Measurements from ENCODE around the gene EOGT. TPM values are rescaled to one million over a fixed set of nuclear protein-coding genes. Genes with fewer than 3 reads are reported as not detected.

The EOGT gene
- 16.8 and 21.0 TPM in 2 replicates for total RNA-seq (2022)
- Bru-seq, nascent RNA = percentile 67 among the genes with signal in this experiment
- percentile 66 among the genes with signal in this experiment for BruChase-seq, experiment 1, labeled RNA remaining after a 6-hour chase
- BruChase-seq, experiment 2, labeled RNA remaining after a 2-hour chase = percentile 64 among the genes with signal in this experiment
- long read RNA-seq, full-length matches to known transcripts = 3 of 6 reads
- long read RNA-seq, partial matches to known transcripts = 2 of 6 reads
- long read RNA-seq, other reads (novel, unspliced or antisense) = 1 of 6 reads

DNA sequence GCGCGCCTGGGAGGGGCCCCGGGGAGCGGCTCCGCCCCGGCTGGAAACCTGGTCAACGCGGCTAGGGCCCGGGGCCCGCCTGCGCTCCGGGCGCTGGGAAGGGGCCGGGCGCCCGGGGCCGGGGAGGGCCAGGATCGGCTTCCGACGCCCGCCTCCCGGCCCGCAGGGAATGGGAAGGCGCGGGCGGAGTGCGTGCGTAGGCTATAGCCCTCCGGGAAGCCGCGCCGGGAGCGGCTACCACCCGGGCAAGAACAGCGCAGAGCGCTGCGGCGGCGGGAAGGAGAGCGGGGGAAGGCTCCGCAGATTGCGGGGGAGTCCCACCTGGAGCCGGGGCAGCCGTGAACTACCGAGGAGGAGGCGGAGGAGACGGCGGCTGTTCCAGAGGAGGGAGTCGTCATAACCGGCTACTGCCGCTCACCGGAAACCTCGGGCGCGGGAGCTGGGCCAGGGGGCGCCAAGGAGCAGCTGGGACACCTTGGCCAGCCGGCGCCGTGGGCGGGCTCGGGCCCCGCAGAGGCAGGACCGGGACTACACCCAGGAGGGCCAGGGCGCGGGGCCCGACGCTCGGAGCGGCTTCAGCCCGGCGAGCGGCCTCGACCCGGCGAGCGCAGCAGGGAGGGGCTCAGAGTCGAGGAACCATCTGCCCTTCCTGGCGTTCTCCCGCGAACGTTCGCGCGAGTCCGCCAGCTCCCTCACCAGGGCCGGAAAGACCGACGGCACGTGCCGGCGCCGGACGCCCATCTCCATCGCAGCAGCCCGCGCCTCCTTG is at the start of gene EOGT:
EOGT (minus strand) TSS at position 432 of the 769 bp plus-strand sequence. CDS start 3,838 bp downstream, outside the sequence.
- CTCF ChIA-PET = interaction anchor here (0.7 to 0.8 kb wide), 3 partner anchors 8 to 310 kb away, joined by 3 to 5 read pairs (median 3); no protein-coding TSS in a partner anchor
- Mint-ChIP-seq H3K27ac (ENCODE audit: unreplicated experiment) (peak within 1 kb of the TSS; percentile 63), H3K4me3 (ENCODE audit: low read depth, unreplicated experiment) (peak within 1 kb of the TSS; percentile 80), H3K27me3 (ENCODE audit: unreplicated experiment) (no peaks in the 10 kb centered on the region), H3K4me1 (ENCODE audit: low read depth, unreplicated experiment) (peaks cover 21% of the 10 kb centered on the region), H3K9me3 (ENCODE audit: low read depth, unreplicated experiment) (no peaks in the 10 kb centered on the region), H3K36me3 (ENCODE audit: insufficient read depth, unreplicated experiment) (peaks cover 31% of the 10 kb centered on the region)
- peak; percentile 96 for DNase-seq
- no TSS peak for BruUV-seq (replicated peaks)
- TF ChIP-seq, protein P1, sequence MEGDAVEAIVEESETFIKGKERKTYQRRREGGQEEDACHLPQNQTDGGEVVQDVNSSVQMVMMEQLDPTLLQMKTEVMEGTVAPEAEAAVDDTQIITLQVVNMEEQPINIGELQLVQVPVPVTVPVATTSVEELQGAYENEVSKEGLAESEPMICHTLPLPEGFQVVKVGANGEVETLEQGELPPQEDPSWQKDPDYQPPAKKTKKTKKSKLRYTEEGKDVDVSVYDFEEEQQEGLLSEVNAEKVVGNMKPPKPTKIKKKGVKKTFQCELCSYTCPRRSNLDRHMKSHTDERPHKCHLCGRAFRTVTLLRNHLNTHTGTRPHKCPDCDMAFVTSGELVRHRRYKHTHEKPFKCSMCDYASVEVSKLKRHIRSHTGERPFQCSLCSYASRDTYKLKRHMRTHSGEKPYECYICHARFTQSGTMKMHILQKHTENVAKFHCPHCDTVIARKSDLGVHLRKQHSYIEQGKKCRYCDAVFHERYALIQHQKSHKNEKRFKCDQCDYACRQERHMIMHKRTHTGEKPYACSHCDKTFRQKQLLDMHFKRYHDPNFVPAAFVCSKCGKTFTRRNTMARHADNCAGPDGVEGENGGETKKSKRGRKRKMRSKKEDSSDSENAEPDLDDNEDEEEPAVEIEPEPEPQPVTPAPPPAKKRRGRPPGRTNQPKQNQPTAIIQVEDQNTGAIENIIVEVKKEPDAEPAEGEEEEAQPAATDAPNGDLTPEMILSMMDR (IDR thresholded peaks at IDR 0.05; ENCODE audit: unreplicated experiment) = peak; percentile 54
- intact Hi-C loops (cut with micrococcal nuclease; ENCODE audit: unreplicated experiment) = no loop called here

DNA sequence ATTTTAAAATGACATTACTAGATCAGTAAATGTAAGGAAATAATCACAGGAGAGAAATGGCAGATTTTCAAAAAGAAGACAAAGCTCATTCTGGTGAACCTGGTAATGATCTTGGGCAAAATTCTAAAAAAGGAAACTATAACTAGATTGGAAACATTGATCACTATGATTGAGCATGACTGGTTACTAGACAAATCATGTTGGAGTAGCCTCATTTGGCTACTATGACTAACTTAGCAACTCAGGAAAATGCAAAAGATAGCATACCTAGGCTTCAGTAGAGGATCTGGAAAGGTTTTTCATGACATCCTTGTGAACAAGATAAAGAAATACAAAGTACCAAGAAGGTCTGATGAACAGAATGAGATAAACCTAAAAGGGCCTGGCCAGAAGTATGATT is 46.2 kb upstream of the EOGT start:
- Mint-ChIP-seq H3K9me3 (ENCODE audit: low read depth, unreplicated experiment) (no peaks in the 10 kb centered on the region), H3K4me3 (ENCODE audit: low read depth, unreplicated experiment) (no peak overlapping the region), H3K27ac (ENCODE audit: unreplicated experiment) (no peak overlapping the region), H3K27me3 (ENCODE audit: unreplicated experiment) (no peaks in the 10 kb centered on the region), H3K4me1 (ENCODE audit: low read depth, unreplicated experiment) (no peaks in the 10 kb centered on the region), H3K36me3 (ENCODE audit: insufficient read depth, unreplicated experiment) (peaks cover 13% of the 10 kb centered on the region)
- no TSS peak for BruUV-seq (replicated peaks)
- TF ChIP-seq, protein P1 (IDR thresholded peaks at IDR 0.05; ENCODE audit: unreplicated experiment) = no peak
- CTCF ChIA-PET = no interaction called here
- no peak for DNase-seq
- intact Hi-C loops (cut with micrococcal nuclease; ENCODE audit: unreplicated experiment) = no loop called here

DNA sequence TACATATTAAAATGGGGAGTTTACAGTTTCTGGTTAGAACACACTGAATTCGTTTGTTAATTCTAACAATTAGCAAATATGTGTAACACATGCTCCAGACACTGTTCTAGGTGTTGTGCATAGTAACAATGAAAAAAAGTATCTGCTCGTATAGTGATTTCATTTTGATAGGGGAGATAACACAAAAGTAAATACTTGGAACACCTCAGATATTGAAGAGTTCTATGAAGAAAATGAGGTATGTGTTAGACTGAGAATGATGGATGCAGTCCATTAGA is 45.4 kb upstream of the EOGT start:
- H3K27me3 Mint-ChIP-seq (ENCODE audit: unreplicated experiment) = no peaks in the 10 kb centered on the region
- CTCF ChIA-PET = no interaction called here
- no peak overlapping the region for H3K4me3 Mint-ChIP-seq (ENCODE audit: low read depth, unreplicated experiment)
- no peaks in the 10 kb centered on the region for H3K4me1 Mint-ChIP-seq (ENCODE audit: low read depth, unreplicated experiment)
- DNase-seq = no peak
- no peak overlapping the region for H3K27ac Mint-ChIP-seq (ENCODE audit: unreplicated experiment)
- TF ChIP-seq, protein P1 (IDR thresholded peaks at IDR 0.05; ENCODE audit: unreplicated experiment) = no peak
- BruUV-seq (replicated peaks) = no TSS peak
- peaks cover 13% of the 10 kb centered on the region for H3K36me3 Mint-ChIP-seq (ENCODE audit: insufficient read depth, unreplicated experiment)
- intact Hi-C loops (cut with micrococcal nuclease; ENCODE audit: unreplicated experiment) = no loop called here
- H3K9me3 Mint-ChIP-seq (ENCODE audit: low read depth, unreplicated experiment) = no peaks in the 10 kb centered on the region

DNA sequence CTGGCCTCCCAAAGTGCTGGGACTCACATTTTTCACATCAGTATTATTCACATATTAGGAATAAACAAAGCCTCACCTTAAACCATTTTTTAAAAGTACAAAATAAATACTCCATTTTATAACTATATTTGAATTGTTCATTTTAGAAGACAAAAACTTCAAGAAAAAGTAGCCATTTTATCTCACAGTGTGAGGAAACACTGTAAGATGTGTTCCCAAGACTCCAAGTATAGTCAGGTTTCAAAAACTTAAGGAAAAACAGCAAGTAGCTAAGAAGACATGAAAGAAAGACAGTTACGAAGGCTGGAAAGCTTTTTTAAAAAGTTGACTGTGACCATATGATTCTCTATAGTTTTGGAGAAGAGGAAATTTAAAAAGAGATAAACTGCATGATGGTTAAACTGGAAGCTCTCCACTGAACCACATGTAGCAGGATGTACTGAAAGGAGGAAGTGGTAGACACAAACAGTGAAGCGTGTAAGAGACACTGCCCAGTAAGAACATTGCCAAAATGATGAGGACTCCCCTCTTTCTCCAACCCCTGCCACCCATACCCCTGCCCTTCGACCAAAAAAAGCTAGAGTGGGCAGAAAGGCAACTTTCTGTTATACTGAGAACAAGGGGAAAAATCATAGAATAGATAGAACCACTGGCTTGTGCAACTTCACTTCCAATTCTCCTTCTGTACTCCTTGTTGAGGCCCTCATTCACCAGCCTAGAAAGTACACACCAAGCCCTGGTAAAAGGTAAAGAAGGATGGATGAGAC is 44.9 kb upstream of the EOGT start:
- intact Hi-C loops (cut with micrococcal nuclease; ENCODE audit: unreplicated experiment) = no loop called here
- H3K27me3 Mint-ChIP-seq (ENCODE audit: unreplicated experiment) = no peaks in the 10 kb centered on the region
- peaks cover 13% of the 10 kb centered on the region for H3K36me3 Mint-ChIP-seq (ENCODE audit: insufficient read depth, unreplicated experiment)
- DNase-seq = no peak
- BruUV-seq (replicated peaks) = no TSS peak
- CTCF ChIA-PET = interaction anchor here (0.8 kb wide), 1 partner anchor 12 kb away, joined by 3 read pairs; no protein-coding TSS in a partner anchor
- H3K4me3 Mint-ChIP-seq (ENCODE audit: low read depth, unreplicated experiment) = no peak overlapping the region
- H3K4me1 Mint-ChIP-seq (ENCODE audit: low read depth, unreplicated experiment) = no peaks in the 10 kb centered on the region
- TF ChIP-seq, protein P1 (IDR thresholded peaks at IDR 0.05; ENCODE audit: unreplicated experiment) = no peak
- H3K9me3 Mint-ChIP-seq (ENCODE audit: low read depth, unreplicated experiment) = no peaks in the 10 kb centered on the region
- no peak overlapping the region for H3K27ac Mint-ChIP-seq (ENCODE audit: unreplicated experiment)
